Fibroblast of lung (primary cell): Measurements from ENCODE around the gene CCL7.

Experiments
- CTCF ChIP-seq, 2 donors: IDR thresholded peaks in 1 of 2; conservative IDR thresholded peaks in 1 of 2; 1 replicate in 1 of 2; 2 replicates in 1 of 2; pipeline ENCODE4 v1.5.1; 2011 to 2012; ENCODE audit warnings: low read length in 2 of 2, control low read depth in 1 of 2, inconsistent platforms in 1 of 2, low read depth in 1 of 2, mild to moderate bottlenecking in 1 of 2
- EZH2 ChIP-seq: IDR thresholded peaks from 2 replicates; pipeline ENCODE4 v1.5.1; 2012; ENCODE audit warnings: low read length, control low read depth, mild to moderate bottlenecking; ENCODE audit errors: missing control alignments

- TF ChIP-seq CTCF (conservative IDR thresholded peaks at IDR 0.05 in 1 of 2, IDR thresholded peaks at IDR 0.05 in 1 of 2; ENCODE audit: low read depth in 1 of 2, low read length in 2 of 2) = no peak
- no peak for TF ChIP-seq EZH2
Measured at GRCh38 chr17:34241062-34241461, 29.0 kb upstream of the CCL7 start.
